K562 (cell line): ENCODE measurements around the gene F11R. TPM values are rescaled to one million over a fixed set of nuclear protein-coding genes. Genes with fewer than 3 reads are reported as not detected.

Experiments
- CBX1 ChIP-seq: sonication (generic); IDR thresholded peaks from 2 replicates; pipeline ENCODE4 v1.6.1; 2016; ENCODE audit warnings: antibody characterized with exemption, low read depth, mild to moderate bottlenecking
- CGGBP1 ChIP-seq: fragments of 250-450 bp; sonication (Bioruptor Pico); IDR thresholded peaks from 2 replicates; pipeline ENCODE4 v1.9.0; 2021; ENCODE audit warnings: mild to moderate bottlenecking
- EP400 ChIP-seq: fragments of 450-650 bp; IDR thresholded peaks from 2 replicates; pipeline ENCODE4 v1.6.1; 2017; ENCODE audit warnings: antibody characterized with exemption, mild to moderate bottlenecking, moderate library complexity
- EZH2 ChIP-seq: IDR thresholded peaks from 2 replicates; pipeline ENCODE4 v1.6.1; 2012; ENCODE audit warnings: low read depth, mild to moderate bottlenecking, inconsistent platforms, low read length, borderline replicate concordance
- GABPA ChIP-seq: fragments of 200-800 bp; sonication (Bioruptor generic); conservative IDR thresholded peaks from 2 replicates; pipeline ENCODE4 v1.6.1; 2016; ENCODE audit warnings: low read depth, missing genetic modification characterization, missing compliant biosample characterization
- GABPB1 ChIP-seq: sonication (generic); formaldehyde crosslinking; IDR thresholded peaks from 2 replicates; pipeline ENCODE4 v1.8.0; 2022; ENCODE audit warnings: mild to moderate bottlenecking, missing genetic modification reagents
- GATAD2B ChIP-seq: fragments of 450-650 bp; IDR thresholded peaks from 2 replicates; pipeline ENCODE4 v1.6.1; 2017; ENCODE audit warnings: mild to moderate bottlenecking, borderline replicate concordance
- HCFC1 ChIP-seq: IDR thresholded peaks from 2 replicates; pipeline ENCODE4 v1.6.1; 2012; ENCODE audit warnings: low read depth, low read length, improper control_type of control experiment
- HINFP ChIP-seq: fragments of 450-650 bp; conservative IDR thresholded peaks from 2 replicates; pipeline ENCODE4 v1.6.1; 2016; ENCODE audit warnings: missing genetic modification characterization, low read depth, mild to moderate bottlenecking, control low read depth, missing compliant biosample characterization
- MBD2 ChIP-seq: sonication (generic); IDR thresholded peaks from 2 replicates; pipeline ENCODE4 v1.6.1; 2016; ENCODE audit warnings: low read depth, borderline replicate concordance
- MITF ChIP-seq: IDR thresholded peaks from 2 replicates; pipeline ENCODE4 v1.6.1; 2014; ENCODE audit warnings: antibody characterized with exemption
- MTA3 ChIP-seq: fragments of 450-650 bp; formaldehyde crosslinking; IDR thresholded peaks from 2 replicates; pipeline ENCODE4 v1.6.1; 2017; ENCODE audit warnings: mild to moderate bottlenecking, borderline replicate concordance
- MYNN ChIP-seq, 2 experiments: sonication (generic); formaldehyde crosslinking in 1 of 2; IDR thresholded peaks; 2 replicates each; pipeline versions ENCODE4 v1.5.0 to v1.6.1; 2016 to 2020; ENCODE audit warnings: antibody characterized with exemption in 1 of 2, missing genetic modification reagents in 1 of 2
- PBX2 ChIP-seq, 2 experiments: IDR thresholded peaks in 1 of 2; conservative IDR thresholded peaks in 1 of 2; 2 replicates each; pipeline ENCODE4 v1.6.1; 2016; ENCODE audit warnings: low read depth in 2 of 2, mild to moderate bottlenecking in 1 of 2, missing compliant biosample characterization in 1 of 2, missing genetic modification characterization in 1 of 2, moderate library complexity in 1 of 2
- PHF20 ChIP-seq: fragments of 450-650 bp; IDR thresholded peaks from 2 replicates; pipeline ENCODE4 v1.6.1; 2018; ENCODE audit not compliant: partially characterized antibody
- RCOR1 ChIP-seq, 2 experiments: IDR thresholded peaks; 2 replicates each; pipeline ENCODE4 v1.6.1; 2012; ENCODE audit warnings: low read depth in 2 of 2, low read length in 2 of 2, borderline replicate concordance in 1 of 2, improper control_type of control experiment in 1 of 2
- TFAM ChIP-seq: fragments of 250-450 bp; sonication (Bioruptor Pico); conservative IDR thresholded peaks from 2 replicates; pipeline ENCODE4 v1.5.0; 2021; ENCODE audit warnings: mild to moderate bottlenecking, moderate library complexity
- TRIM24 ChIP-seq, 2 experiments: fragments of 450-650 bp; IDR thresholded peaks; 2 replicates each; pipeline ENCODE4 v1.6.1; 2016
- ZBTB34 ChIP-seq: fragments of 250-450 bp; sonication (Bioruptor Pico); IDR thresholded peaks from 2 replicates; pipeline ENCODE4 v1.8.0; 2021; ENCODE audit warnings: mild to moderate bottlenecking, moderate library complexity
- ZNF354B ChIP-seq: fragments of 250-450 bp; sonication (Bioruptor Pico); IDR thresholded peaks from 2 replicates; pipeline ENCODE4 v1.4.0; 2020
- polyA plus RNA-seq, 8 experiments: library from polyadenylated mRNA; depleted of rRNA in 4 of 8; stranded (reverse) in 5 of 8; unstranded in 3 of 8; fragments of >200 nt; fragmentation: Nextera tagmentation in 2 of 8; fragmentation: Illumina TruSeq in 1 of 8; extraction: Ambion mirVana in 2 of 8; extraction: Trizol in 1 of 8; gene quantifications; 2 replicates each; pipeline versions ENCODE4 v1.2.1 to v1.2.3, GENCODE V29; 2011 to 2014; ENCODE audit warnings: inconsistent platforms in 1 of 8, missing spikeins in 1 of 8
- total RNA-seq, 7 experiments: library from RNA; depleted of rRNA in 6 of 7; stranded (reverse); fragments of >200 nt in 6 of 7; fragmentation: Illumina TruSeq in 2 of 7; extraction: Trizol in 2 of 7; gene quantifications; 2 replicates each; pipeline versions ENCODE4 v1.2.1 to v1.2.3, GENCODE V29; 2011 to 2021; ENCODE audit warnings: low replicate concordance in 1 of 7

F11R gene
- total and polyA plus RNA-seq, 9 of the 15 experiments (the other 6 are each of a cell fraction or from before 2014, with no cell fraction given): 27.4 to 187 (median 52.5) TPM

GRCh38 chr1:161021165-161021969 lies 415 bp upstream of the F11R start (continued):
- TF ChIP-seq ZNF354B (CRISPR knock-in tag): no peak
- no peak for TF ChIP-seq MTA3
- no peak for TF ChIP-seq MITF
- peak; percentile 77; the same call in 1 of the 2 replicates for TF ChIP-seq CBX1
- no peak for TF ChIP-seq HINFP (tag)
- no peak for TF ChIP-seq EZH2
- peak; percentile 38; the same call in 1 of the 2 replicates for TF ChIP-seq GABPA (tag)
- TF ChIP-seq ZBTB34 (CRISPR knock-in tag): no peak
- no peak for TF ChIP-seq TFAM (CRISPR knock-in tag)
- no peak; the same call in 1 of the 2 replicates for TF ChIP-seq EP400
- peak in 1 of 2 experiments; percentile 26; a peak in 1 of 4 replicates for TF ChIP-seq RCOR1 (IDR thresholded peaks at IDR 0.05; ENCODE audit: borderline replicate concordance in 1 of 2, low read depth in 2 of 2, low read length in 2 of 2)
- TF ChIP-seq HCFC1: peak; percentile 40
- TF ChIP-seq MBD2: peak; percentile 87; the same call in 1 of the 2 replicates
- peak; percentile 82 for TF ChIP-seq PHF20
- TF ChIP-seq MYNN (IDR thresholded peaks at IDR 0.05): no peak; the same call in 1 of the 2 replicates
- no peak for TF ChIP-seq MYNN (CRISPR knock-in tag; IDR thresholded peaks at IDR 0.05)
- TF ChIP-seq PBX2 (CRISPR knock-in tag; IDR thresholded peaks at IDR 0.05; ENCODE audit: low read depth): peak; percentile 56
- peak; percentile 62 for TF ChIP-seq PBX2 (tag; conservative IDR thresholded peaks at IDR 0.05; ENCODE audit: low read depth)
- no peak; the same call in 1 of the 2 replicates for TF ChIP-seq CGGBP1 (CRISPR knock-in tag)
- no peak for TF ChIP-seq GABPB1 (CRISPR knock-in tag)
- TF ChIP-seq TRIM24 (IDR thresholded peaks at IDR 0.05): no peak; a peak in 1 of 4 replicates
- no peak for TF ChIP-seq GATAD2B
